ENCODE measurements around the gene EMILIN3.
"Not testable (repeated sequence)": the region's sequence is repeated elsewhere in the genome, so short reads cannot be mapped to it uniquely, and the experiment has no call there.

The EMILIN3 gene

DNA sequence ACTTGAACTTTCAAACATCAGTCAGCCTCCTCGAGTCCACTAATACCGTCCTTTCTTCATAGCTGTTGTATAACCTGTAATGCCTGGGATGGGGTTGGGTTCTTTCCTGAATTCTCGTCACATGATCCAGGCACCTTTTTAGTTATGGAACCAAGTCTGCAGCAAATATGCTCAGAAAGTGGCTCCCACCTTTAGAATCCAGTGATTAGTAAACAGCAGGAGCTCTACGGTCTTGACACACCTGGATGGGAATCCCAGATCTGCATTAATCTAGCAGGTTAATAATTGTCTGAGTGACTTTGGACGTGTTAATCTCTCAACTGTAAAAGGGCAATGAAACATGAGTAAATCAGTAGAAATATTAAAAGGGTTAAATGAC lies 48.4 kb downstream of the EMILIN3 start:
- DNase-seq (ENCODE audit: low spot score) = no peak

DNA sequence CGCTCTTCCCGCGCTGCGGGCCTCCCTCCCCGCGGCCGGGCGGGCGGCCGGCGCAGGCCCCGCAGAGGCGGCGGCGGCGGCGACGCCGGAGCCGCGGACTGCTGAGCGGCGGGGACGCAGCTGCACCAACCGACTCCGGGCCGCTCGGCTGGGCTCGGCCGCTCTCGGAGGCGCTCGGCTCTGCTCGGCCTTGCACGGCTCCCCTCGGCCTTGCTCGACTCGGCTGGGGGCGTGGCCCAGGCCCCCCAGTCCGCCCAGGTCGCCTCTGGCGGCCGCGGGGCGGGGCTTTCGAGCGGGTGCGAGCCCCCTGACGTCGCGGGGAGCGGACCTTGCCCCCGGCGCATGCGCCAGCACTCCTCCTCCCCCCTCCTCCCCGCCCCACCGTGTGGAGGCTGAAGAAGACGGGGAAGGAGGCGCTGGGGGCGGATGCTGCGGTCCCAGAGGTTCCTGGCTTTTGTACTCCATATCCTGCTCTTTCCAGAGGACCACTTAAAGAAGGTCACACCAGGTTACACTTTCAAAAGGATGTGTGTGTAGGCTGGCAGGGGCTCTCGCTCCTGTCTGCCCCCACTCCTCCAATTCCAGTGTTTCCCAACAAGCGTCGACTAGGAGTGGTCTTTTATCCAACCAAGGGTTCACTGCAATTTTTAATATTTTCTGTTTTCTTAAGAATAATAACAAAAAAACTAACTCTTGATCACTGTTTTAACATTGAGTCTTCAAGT lies 48.9 kb downstream of the EMILIN3 start, which contains the start of gene ZHX3:
ZHX3 (minus strand) TSS at position 186 of the 725 bp plus-strand sequence. CDS start 112,815 bp downstream, outside the sequence.
- peak; percentile 98 for DNase-seq (ENCODE audit: low spot score)

DNA sequence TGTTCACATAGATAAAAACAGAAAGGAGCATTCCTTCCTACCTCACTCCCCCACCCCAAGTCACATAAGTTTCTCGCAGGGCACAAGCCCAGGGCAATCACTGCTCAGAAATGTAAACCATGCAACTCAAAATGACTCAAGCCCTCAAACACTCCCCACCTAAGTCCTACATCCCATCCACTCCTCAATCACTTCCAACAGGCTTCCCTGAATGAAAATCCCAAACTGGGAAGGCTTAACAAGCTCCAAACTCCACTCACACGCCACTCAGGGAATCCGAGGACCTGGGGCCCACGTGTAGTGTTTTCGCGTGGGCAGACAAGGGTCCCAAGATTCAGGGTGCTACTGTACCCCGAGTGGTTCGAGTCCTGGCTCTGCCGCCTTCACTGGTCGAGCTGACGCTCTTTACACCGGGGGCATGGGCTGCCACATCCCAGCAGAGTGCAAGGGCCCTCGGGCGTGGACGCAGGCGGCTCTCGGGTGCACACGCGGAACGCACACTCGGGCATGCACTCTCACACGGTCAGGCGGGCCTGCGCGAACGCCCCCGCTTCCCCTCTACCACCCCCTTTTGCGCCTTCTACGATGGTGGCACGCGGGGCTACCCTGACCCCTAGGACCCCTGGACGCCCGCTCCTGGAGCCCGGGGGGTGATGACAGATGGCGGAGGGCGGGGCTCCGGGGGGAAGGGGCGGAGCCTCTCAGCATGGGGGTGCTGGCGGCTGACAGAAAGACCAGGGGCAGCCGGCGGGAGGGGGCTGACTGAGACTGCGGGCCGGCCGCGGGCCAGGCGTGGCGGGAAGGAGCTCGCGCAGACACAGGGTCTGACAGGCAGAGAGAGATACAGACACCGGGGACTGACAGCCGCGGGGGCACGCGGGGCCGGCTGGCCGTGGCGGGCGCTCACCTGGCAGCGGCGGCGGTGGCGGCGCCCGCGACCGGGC lies 49.7 kb downstream of the EMILIN3 start:
- peak; percentile 80 for DNase-seq (ENCODE audit: low spot score)

DNA sequence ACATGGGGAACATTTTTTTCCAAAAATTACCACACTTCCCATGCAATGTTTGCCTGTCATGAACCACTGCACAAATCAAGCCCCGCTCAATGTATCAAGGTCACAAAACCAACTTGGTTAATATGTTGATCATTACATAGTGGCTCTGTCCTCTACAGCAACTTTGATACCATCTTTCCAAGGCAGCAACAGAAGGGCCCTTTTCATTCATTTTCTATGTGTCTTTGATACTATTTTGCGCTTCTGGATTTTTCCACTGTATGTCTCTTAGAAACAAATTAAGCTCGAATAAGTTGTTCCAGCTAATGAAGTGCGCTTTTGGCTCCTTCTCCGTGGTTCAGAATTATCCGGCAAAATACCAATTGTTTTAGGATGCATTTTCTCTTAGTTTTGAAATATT lies 50.6 kb downstream of the EMILIN3 start:
- no peak for DNase-seq (ENCODE audit: low spot score)

DNA sequence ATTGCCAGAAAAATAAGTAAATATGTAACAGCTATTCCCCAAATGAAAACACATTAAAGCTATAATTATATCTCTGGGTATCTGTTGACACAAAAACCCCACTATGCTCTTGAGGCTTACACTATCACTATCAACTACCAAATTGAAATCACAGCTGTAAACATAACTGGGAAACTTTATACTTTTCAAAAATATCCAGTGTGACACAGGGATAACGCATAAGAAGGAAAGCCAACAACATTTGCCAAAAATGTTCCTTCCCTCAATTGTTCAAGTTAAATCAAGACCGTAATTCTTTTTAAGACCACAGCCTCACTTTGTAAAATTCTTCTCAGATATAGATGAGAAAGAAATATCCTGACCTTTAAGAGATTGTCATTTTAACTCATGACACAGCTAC lies 52.2 kb downstream of the EMILIN3 start:
- no peak for DNase-seq (ENCODE audit: low spot score)

DNA sequence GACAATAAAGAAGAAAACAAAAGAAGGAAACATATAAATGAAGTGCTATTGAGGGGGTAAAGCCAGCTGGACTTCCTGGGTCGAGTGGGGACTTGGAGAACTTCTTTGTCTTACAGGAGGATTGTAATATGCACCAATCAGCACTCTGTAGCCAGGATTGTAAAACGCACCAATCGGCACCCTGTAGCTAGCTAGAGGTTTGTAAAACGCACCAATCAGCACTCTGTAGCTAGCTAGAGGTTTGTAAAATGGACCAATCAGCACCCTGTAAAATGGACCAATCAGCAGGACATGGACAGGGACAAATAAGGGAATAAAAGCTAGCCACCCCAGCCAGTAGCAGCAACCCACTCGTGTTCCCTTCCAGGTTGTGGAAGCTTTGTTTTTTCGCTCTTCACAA lies 54.6 kb downstream of the EMILIN3 start:
- not testable (repeated sequence) for DNase-seq (ENCODE audit: low spot score)
